Heart left ventricle (tissue), 16 donors: ENCODE results near the gene NTN4. TPM values are rescaled to one million over a fixed set of nuclear protein-coding genes. Genes with fewer than 3 reads are reported as not detected.

ENCODE experiments used
- ATAC-seq, 4 donors: fragments of 200-7000 bp; cut with Tn5 transposase; one replicate each; pipeline ENCODE4 v1.9.1; 2020 to 2022; ENCODE audit warnings: moderate library complexity in 4 of 4, mild to moderate bottlenecking in 3 of 4, moderate number of reproducible peaks in 1 of 4
- DNase-seq, 5 donors: peaks; one replicate each; pipeline ENCODE4 v3.0.0-alpha.2; 2020
- H3K27ac ChIP-seq, 12 donors: fragments of 200-600 bp; sonication (generic) in 4 of 12; one replicate each; pipeline versions ENCODE4 v1.5.0 to v1.8.0; 2016 to 2022; ENCODE audit warnings: mild to moderate bottlenecking in 2 of 12
- H3K27me3 ChIP-seq, 9 donors: fragments of 200-600 bp; sonication (generic) in 2 of 9; one replicate each; pipeline versions ENCODE4 v1.5.1 to v1.8.0; 2016 to 2022; ENCODE audit warnings: mild to moderate bottlenecking in 3 of 9
- H3K36me3 ChIP-seq, 9 donors: fragments of 200-600 bp; sonication (generic) in 2 of 9; one replicate each; pipeline versions ENCODE4 v1.5.0 to v1.8.0; 2018 to 2022; ENCODE audit warnings: mild to moderate bottlenecking in 2 of 9
- H3K4me1 ChIP-seq, 12 donors: fragments of 200-600 bp; sonication (generic) in 4 of 12; one replicate each; pipeline versions ENCODE4 v1.5.0 to v1.8.0; 2016 to 2022; ENCODE audit warnings: mild to moderate bottlenecking in 3 of 12
- H3K4me3 ChIP-seq, 12 donors: fragments of 200-600 bp; sonication (generic) in 4 of 12; one replicate each; pipeline versions ENCODE4 v1.5.0 to v1.8.0; 2017 to 2022; ENCODE audit warnings: mild to moderate bottlenecking in 9 of 12, moderate library complexity in 4 of 12
- H3K9me3 ChIP-seq, 12 donors: fragments of 200-600 bp; sonication (generic) in 4 of 12; one replicate each; pipeline versions ENCODE4 v1.5.0 to v1.8.0; 2016 to 2022; ENCODE audit warnings: mild to moderate bottlenecking in 1 of 12
- CTCF ChIP-seq, 12 donors: fragments of 200-600 bp; sonication (generic) in 4 of 12; IDR thresholded peaks; one replicate each; pipeline versions ENCODE4 v1.5.0 to v1.8.0; 2018 to 2022; ENCODE audit warnings: antibody characterized with exemption in 12 of 12, mild to moderate bottlenecking in 5 of 12
- POLR2A ChIP-seq, 2 donors: fragments of 450-650 bp; IDR thresholded peaks; one replicate each; pipeline ENCODE4 v1.6.1; 2017; ENCODE audit warnings: antibody characterized with exemption in 2 of 2, mild to moderate bottlenecking in 2 of 2, moderate library complexity in 2 of 2
- WGBS, 4 donors: extraction: QIAGEN DNeasy Blood & Tissue Kit in 2 of 4; methylation state at CpG; one replicate each; pipeline versions ENCODE4 v1.1.5 to v1.1.7; 2013 to 2018; 5-methylcytosine and 5-hydroxymethylcytosine counted together
- intact Hi-C, 10 donors: fragments of 100-400 bp; cut with DNase I; formaldehyde crosslinking; loops; one replicate each; pipeline versions ENCODE4 v1.11.1 to v1.14.2; 2022
- polyA plus RNA-seq, 2 donors: library from polyadenylated mRNA; stranded (reverse); fragments of 200-250 nt; gene quantifications; one replicate each; pipeline ENCODE4 v1.2.3, GENCODE V29; 2013
- total RNA-seq, 9 donors: library from RNA; depleted of rRNA in 2 of 9; stranded (reverse); fragments of >200 nt in 2 of 9; fragmentation: NEBNext Ultra II Directional in 3 of 9; extraction: Animal tissue kit (Norgen Biotek cat#: 25700) in 3 of 9; gene quantifications; one replicate each; pipeline versions ENCODE4 v1.1.0 to v1.2.4, GENCODE V29; 2016 to 2023
- donor health status: ischemic (EF 13 %, LVEDD 7.1; RV severe dilation, severe dysfunction).
- donor health status: healthy with polysubstance abuse.
- donor health status: DM: no; HTN: yes; CAD: no.
- donor health status: DM: no; HTN: no; CAD: no.
- donor health status: ischemic (EF 25% LVEDD 6.9; RV normal size, moderate dysfunction).
- donor health status: ischemic (EF 25% LVEDD 5.7; RV mildly dilated, moderate dysfunction).
- donor health status: healthy.
- donor health status: DM: yes; HTN: yes; CAD: no.
- donor health status: ischemic (EF 35%, LVEDD 5.7; RV mildly dilated, moderate dysfunction).
- donor health status: nonischemic (EF 11% LVEDD 7.7; RV severe dilation, severe dysfunction).
- donor health status: DM: yes; HTN: yes; CAD: no.
- donor health status: PGD.
- donor health status: ischemic (EF 29% LVEDD 5.4; RV normal size, mild dysfunction).
- donor health status: nonischemic (EF 23%, LVEDD 6.1; RV moderate dilation, normal function).

The NTN4 gene
- total and polyA plus RNA-seq, 11 donors, result 23.9 to 116 (median 68.0) TPM

GRCh38 chr12:95723693-95724384 lies 66.7 kb downstream of the NTN4 start:
- Histone ChIP-seq H3K9me3 (peaks cover 0 to 7% (median 0%) of the 10 kb centered on the region in 12 donors), H3K27me3 (no peaks in the 10 kb centered on the region), H3K27ac (peak overlapping the region in 1 of 12 donors; percentile 0), H3K4me1 (peaks cover 0 to 23% (median 4%) of the 10 kb centered on the region in 12 donors), H3K36me3 (peaks cover 0 to 20% (median 0%) of the 10 kb centered on the region in 9 donors), H3K4me3 (no peak overlapping the region)
- intact Hi-C loops, result no loop called here
- TF ChIP-seq POLR2A (IDR thresholded peaks at IDR 0.05), result no peak
- TF ChIP-seq CTCF (IDR thresholded peaks at IDR 0.05), result no peak
- no peak for DNase-seq
- WGBS, 4 donors, result 52 to 74% (median 70%) methylated on average over 4 of the region's 4 CpGs
- no peak for ATAC-seq

- WGBS, 4 donors, result 80 to 97% (median 95%) methylated on average over 2 of the region's 2 CpGs
- ATAC-seq (no peak), DNase-seq (no peak)
- intact Hi-C loops, result no loop called here
- Histone ChIP-seq H3K9me3 (no peaks in the 10 kb centered on the region), H3K27ac (no peak overlapping the region), H3K4me3 (no peak overlapping the region), H3K4me1 (peaks cover 0 to 38% (median 18%) of the 10 kb centered on the region in 12 donors), H3K27me3 (no peaks in the 10 kb centered on the region), H3K36me3 (no peaks in the 10 kb centered on the region)
- TF ChIP-seq POLR2A (IDR thresholded peaks at IDR 0.05), result no peak
- TF ChIP-seq CTCF (IDR thresholded peaks at IDR 0.05), result peak in 1 of 12 donors; percentile 15
Observed at GRCh38 chr12:95721320-95721719, 69.2 kb downstream of the NTN4 start.

GRCh38 chr12:95720146-95720545 lies 70.4 kb downstream of the NTN4 start:
- intact Hi-C loops, result no loop called here
- ATAC-seq, result no peak

More at GRCh38 chr12:95720146-95720545, 70.4 kb downstream of the NTN4 start:
- Histone ChIP-seq H3K4me3 (no peak overlapping the region), H3K4me1 (peaks cover 0 to 38% (median 17%) of the 10 kb centered on the region in 12 donors), H3K27ac (no peak overlapping the region), H3K27me3 (no peaks in the 10 kb centered on the region), H3K36me3 (no peaks in the 10 kb centered on the region), H3K9me3 (no peaks in the 10 kb centered on the region)
- 71 to 91% (median 87%) methylated on average over 4 of the region's 4 CpGs for WGBS, 4 donors
- no peak for DNase-seq
- TF ChIP-seq CTCF (IDR thresholded peaks at IDR 0.05), result no peak
- TF ChIP-seq POLR2A (IDR thresholded peaks at IDR 0.05), result no peak
